ENCODE data around the gene NEBL.
"Not testable (repeated sequence)": the region's sequence is repeated elsewhere in the genome, so short reads cannot be mapped to it uniquely, and the experiment has no call there.

The NEBL gene, protein sequence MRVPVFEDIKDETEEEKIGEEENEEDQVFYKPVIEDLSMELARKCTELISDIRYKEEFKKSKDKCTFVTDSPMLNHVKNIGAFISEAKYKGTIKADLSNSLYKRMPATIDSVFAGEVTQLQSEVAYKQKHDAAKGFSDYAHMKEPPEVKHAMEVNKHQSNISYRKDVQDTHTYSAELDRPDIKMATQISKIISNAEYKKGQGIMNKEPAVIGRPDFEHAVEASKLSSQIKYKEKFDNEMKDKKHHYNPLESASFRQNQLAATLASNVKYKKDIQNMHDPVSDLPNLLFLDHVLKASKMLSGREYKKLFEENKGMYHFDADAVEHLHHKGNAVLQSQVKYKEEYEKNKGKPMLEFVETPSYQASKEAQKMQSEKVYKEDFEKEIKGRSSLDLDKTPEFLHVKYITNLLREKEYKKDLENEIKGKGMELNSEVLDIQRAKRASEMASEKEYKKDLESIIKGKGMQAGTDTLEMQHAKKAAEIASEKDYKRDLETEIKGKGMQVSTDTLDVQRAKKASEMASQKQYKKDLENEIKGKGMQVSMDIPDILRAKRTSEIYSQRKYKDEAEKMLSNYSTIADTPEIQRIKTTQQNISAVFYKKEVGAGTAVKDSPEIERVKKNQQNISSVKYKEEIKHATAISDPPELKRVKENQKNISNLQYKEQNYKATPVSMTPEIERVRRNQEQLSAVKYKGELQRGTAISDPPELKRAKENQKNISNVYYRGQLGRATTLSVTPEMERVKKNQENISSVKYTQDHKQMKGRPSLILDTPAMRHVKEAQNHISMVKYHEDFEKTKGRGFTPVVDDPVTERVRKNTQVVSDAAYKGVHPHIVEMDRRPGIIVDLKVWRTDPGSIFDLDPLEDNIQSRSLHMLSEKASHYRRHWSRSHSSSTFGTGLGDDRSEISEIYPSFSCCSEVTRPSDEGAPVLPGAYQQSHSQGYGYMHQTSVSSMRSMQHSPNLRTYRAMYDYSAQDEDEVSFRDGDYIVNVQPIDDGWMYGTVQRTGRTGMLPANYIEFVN

DNA sequence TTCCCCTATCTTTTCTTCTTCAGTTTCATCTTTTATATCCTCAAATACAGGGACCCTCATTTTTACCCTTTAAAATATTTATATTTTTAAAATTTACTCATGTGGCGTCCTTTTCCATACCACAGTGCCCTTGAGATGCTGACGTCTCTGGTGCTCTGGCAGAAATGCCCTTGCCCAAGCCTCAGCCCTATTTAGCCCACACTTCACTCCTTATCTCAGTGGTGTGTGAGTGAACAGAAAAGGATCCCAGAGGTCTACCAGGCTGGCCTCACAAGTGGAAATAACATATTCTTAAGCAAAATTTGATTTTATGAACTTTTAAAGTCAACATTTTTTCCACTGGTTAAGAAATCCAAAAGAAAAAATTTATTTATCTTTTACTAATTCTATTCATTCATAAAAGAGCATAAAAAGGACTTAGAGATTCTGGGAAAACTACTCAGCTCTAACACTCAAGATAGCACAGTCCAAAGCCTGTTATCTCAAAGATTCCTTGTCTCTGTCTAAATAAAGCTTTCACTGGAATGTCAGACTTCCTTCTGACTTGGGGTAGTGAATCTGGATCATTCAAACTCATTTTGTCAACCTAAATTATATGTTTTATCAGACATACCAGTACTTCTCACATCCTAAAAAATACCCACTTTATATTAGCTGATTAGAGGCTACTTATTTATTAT is at the start of gene NEBL:
Gene NEBL (minus strand): TSS at position 166 of the 680 bp plus-strand sequence. CDS start 106 bp downstream, at position 60.
- no peak for DNase-seq

- DNase-seq: no peak
Measured at GRCh38 chr10:20945546-20946332, 48.6 kb upstream of the NEBL start.

DNA sequence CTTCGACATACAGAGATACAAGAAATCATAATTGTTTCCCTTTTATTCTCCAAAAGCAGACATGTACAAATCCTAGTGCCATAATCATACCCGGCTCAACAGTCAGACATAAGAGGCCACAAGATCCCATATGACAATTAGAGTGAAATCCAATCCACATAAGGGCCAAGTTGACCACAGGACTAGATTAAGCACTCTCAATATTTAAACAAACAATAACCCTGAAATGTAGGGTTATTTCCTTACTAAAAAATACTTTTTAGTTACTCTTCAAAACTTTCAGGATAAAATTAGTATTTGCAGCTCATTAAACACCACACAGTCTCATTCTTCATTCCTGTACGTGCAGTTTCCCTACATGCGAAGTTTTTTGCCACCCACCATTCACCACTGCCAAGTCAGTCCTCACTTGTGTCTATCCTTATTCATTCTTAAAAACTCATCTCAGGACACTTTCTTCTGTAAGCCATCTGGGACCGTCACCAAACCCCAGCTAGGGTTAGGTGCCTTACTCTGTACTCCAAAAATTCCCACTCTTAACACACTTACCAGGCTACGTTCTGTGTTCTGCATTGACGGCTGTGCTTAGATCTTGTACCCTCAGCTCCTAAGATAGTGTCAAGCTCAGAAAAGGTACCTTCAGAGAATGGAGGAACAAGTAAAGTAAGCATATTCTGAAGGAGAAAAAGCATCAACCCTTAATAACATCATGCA is 47.8 kb upstream of the NEBL start:
- no peak for DNase-seq

DNA sequence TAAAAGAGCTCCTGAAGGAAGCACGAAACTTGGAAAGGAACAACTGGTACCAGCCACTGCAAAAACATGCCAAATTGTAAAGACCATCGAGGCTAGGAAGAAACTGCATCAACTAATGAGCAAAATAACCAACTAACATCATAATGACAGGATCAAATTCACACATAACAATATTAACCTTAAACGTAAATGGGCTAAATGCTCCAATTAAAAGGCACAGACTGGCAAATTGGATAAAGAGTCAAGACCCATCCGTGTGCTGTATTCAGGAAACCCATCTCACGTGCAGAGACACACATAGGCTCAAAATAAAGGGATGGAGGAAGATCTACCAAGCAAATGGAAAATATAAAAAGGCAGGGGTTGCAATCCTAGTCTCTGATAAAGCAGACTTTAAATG is 42.3 kb upstream of the NEBL start:
- DNase-seq: not testable (repeated sequence)

DNA sequence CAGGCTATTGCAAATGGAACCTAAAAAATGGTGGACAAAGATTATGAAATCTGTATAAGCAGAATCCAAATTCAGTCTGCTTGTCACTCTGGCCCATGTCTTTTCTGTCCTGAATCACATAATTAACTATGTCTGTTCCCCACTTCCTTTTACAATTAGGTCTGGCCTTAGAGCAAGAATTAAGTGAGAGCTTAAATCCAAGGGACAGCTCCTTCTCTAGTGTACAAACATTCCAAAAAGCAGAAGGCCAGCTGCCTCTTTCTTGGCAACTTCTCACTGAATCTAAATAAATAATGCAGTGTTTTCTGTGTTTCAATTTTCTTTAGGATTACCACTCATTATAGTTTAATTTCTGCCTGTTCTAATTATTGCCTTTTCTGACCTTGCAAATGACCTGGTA is 39.3 kb upstream of the NEBL start:
- DNase-seq: no peak

GRCh38 chr10:20935931-20936330 is 38.8 kb upstream of the NEBL start:
- no peak for DNase-seq

GRCh38 chr10:20935301-20935700 is 38.2 kb upstream of the NEBL start:
- DNase-seq: no peak

- DNase-seq: no peak
Measured at GRCh38 chr10:20933705-20934104, 36.6 kb upstream of the NEBL start.

GRCh38 chr10:20932606-20933126 is 35.6 kb upstream of the NEBL start:
- DNase-seq: no peak

GRCh38 chr10:20931156-20931795 is 34.2 kb upstream of the NEBL start:
- no peak for DNase-seq

GRCh38 chr10:20927456-20927855 is 30.3 kb upstream of the NEBL start:
- no peak for DNase-seq

- no peak for DNase-seq
Measured at GRCh38 chr10:20922451-20922850, 25.3 kb upstream of the NEBL start.

DNA sequence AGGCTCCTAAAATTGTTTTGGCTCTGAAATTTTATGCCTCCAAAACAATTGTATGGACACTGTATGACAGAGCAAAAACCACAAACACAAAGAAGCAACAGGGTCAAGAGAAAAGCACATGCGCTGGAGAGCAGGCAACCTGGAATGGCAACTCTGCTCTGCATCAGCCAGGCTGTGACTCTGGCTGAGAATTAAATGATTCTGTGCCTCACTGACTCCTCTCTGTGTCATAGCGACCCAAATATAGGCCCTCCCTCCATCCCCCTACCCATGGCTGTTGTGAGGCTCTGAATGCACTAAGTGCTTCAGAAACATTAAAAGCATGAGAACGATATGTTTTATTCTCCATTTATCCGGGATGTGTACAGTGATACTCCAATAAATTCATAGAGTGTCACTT is 24.9 kb upstream of the NEBL start:
- no peak for DNase-seq

GRCh38 chr10:20920061-20920460 is 22.9 kb upstream of the NEBL start:
- DNase-seq: no peak

- no peak for DNase-seq
Measured at GRCh38 chr10:20919481-20919880, 22.4 kb upstream of the NEBL start.

DNA sequence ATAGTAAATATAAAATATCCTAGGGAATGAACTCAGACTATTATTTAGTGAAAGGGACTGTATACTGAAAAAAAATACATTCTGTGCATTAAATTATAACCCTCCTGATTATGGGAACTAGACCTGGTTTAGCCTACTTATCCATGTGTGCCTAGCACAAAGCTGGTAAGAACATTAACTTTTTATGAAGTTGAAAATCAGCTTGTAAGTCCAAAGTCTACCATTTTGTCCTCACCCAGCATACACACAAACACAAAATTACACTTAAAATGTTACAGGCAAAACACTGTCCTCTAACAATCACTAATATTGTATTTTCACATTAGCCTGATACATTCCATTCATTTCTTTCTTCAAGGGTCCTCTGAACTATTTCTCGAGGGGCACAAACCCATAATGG is 19.9 kb upstream of the NEBL start:
- DNase-seq: no peak

DNA sequence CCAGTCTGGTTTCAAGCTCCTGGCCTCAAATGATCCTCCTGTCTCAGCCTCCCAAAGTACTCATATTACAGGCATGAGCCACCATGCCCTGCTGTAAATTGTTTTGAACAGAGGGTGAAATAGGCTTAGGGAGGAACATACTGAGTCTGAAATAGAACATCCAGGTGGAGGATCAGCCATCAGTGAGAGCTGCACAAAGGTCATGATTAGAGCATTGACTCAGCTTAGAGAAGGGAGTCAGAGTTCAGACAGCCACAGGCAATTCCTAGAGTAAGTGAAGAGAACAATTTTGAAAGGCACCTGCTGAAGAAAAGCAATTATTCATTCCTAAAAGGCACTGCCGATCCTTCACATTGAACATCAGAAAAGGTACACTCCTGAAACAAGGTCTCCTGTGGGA is 15.9 kb upstream of the NEBL start:
- no peak for DNase-seq

- no peak for DNase-seq
Measured at GRCh38 chr10:20911626-20912025, 14.5 kb upstream of the NEBL start.

DNA sequence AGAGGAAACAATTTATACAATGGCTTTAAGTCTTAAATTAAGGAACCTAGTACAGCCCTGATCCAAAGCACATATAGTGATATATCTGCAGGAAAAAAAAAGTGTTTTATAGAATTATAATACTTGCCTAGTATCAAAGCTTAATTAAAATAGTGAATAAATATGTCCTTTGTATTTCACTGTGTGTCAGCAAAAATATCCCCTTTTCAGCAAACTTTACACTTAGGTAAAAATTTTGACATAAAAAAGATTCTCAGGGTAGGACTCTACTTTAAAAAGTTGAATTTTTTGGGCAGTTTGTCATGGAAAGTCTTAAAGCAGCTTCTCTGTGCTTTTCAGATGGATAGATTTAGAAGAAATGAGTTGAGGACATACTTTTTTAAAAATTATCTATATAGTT is 12.7 kb upstream of the NEBL start:
- no peak for DNase-seq

- no peak for DNase-seq
Measured at GRCh38 chr10:20908391-20908790, 11.3 kb upstream of the NEBL start.

Measured in NCI-H2227 treated with DMSO at 0.1 percent for 48 hours (cell line).